Stimulated activated CD4-positive, alpha-beta T cell treated with anti-CD3 and anti-CD28 coated beads, TNF-alpha, amount 100 ng/mL, for 48 hours (primary cell): ENCODE data around the gene SLC24A4.
"Not testable (repeated sequence)": the region's sequence is repeated elsewhere in the genome, so short reads cannot be mapped to it uniquely, and the experiment has no call there.

ENCODE experiments used
- DNase-seq, 3 donors: peaks; one replicate each; pipeline ENCODE4 v3.0.0-alpha.2; 2020; ENCODE audit warnings: low read depth in 3 of 3

SLC24A4 gene

GRCh38 chr14:92519246-92520101 lies 196.5 kb downstream of the SLC24A4 start:
- DNase-seq: no peak

GRCh38 chr14:92520102-92521057 lies 197.4 kb downstream of the SLC24A4 start:
- no peak for DNase-seq

- DNase-seq: no peak
Measured at GRCh38 chr14:92521058-92521415, 198.1 kb downstream of the SLC24A4 start.

- DNase-seq: no peak
Measured at GRCh38 chr14:92523752-92524151, 200.8 kb downstream of the SLC24A4 start.

GRCh38 chr14:92524602-92525185 lies 201.7 kb downstream of the SLC24A4 start:
- DNase-seq: no peak

- DNase-seq: no peak
Measured at GRCh38 chr14:92525322-92526095, 202.5 kb downstream of the SLC24A4 start.

- DNase-seq: no peak
Measured at GRCh38 chr14:92527721-92528120, 204.8 kb downstream of the SLC24A4 start.

GRCh38 chr14:92528486-92529100 lies 205.6 kb downstream of the SLC24A4 start:
- no peak for DNase-seq

GRCh38 chr14:92529903-92530302 lies 206.9 kb downstream of the SLC24A4 start:
- no peak for DNase-seq

GRCh38 chr14:92531106-92531873 lies 208.3 kb downstream of the SLC24A4 start:
- DNase-seq: peak in 1 of 3 donors; percentile 23

- DNase-seq: no peak
Measured at GRCh38 chr14:92532490-92533163, 209.7 kb downstream of the SLC24A4 start.

GRCh38 chr14:92534932-92535643 lies 212.1 kb downstream of the SLC24A4 start:
- DNase-seq: no peak

- not testable (repeated sequence) for DNase-seq
Measured at GRCh38 chr14:92536231-92536630, 213.3 kb downstream of the SLC24A4 start.

- DNase-seq: no peak
Measured at GRCh38 chr14:92538412-92538985, 215.5 kb downstream of the SLC24A4 start.

- no peak for DNase-seq
Measured at GRCh38 chr14:92539419-92539818, 216.5 kb downstream of the SLC24A4 start.

- no peak for DNase-seq
Measured at GRCh38 chr14:92539875-92540274, 216.9 kb downstream of the SLC24A4 start.

- DNase-seq: no peak
Measured at GRCh38 chr14:92540472-92541048, 217.6 kb downstream of the SLC24A4 start.
